G401.6 (cell line): Measurements from ENCODE around the gene SYNE3.
"Not testable (repeated sequence)": the region's sequence is repeated elsewhere in the genome, so short reads cannot be mapped to it uniquely, and the experiment has no call there.

Experiments used
- FAIRE-seq: peaks from 2 replicates; lab custom pipeline; 2012; peaks lifted over from hg19 to GRCh38; lab: Jason Lieb, UNC

SYNE3 gene

GRCh38 chr14:95523051-95523814 lies 6.8 kb upstream of the SYNE3 start:
- FAIRE-seq = no peak

GRCh38 chr14:95522556-95522955 lies 6.1 kb upstream of the SYNE3 start:
- FAIRE-seq = no peak

GRCh38 chr14:95522116-95522515 lies 5.7 kb upstream of the SYNE3 start:
- FAIRE-seq = no peak

- FAIRE-seq = no peak
Measured at GRCh38 chr14:95521001-95521400, 4.6 kb upstream of the SYNE3 start.

- no peak for FAIRE-seq
Measured at GRCh38 chr14:95520346-95520745, 3.9 kb upstream of the SYNE3 start.

GRCh38 chr14:95519699-95520098 lies 3.2 kb upstream of the SYNE3 start:
- FAIRE-seq = no peak

- FAIRE-seq = no peak
Measured at GRCh38 chr14:95518045-95518751, 1.7 kb upstream of the SYNE3 start.

GRCh38 chr14:95515596-95516552 lies 576 bp downstream of the SYNE3 start:
- FAIRE-seq = no peak

- no peak for FAIRE-seq
Measured at GRCh38 chr14:95515080-95515489, 1.4 kb downstream of the SYNE3 start.

- FAIRE-seq = no peak
Measured at GRCh38 chr14:95514131-95515079, 2.0 kb downstream of the SYNE3 start.

GRCh38 chr14:95513291-95513690 lies 3.2 kb downstream of the SYNE3 start:
- no peak for FAIRE-seq

- FAIRE-seq = no peak
Measured at GRCh38 chr14:95511687-95512086, 4.8 kb downstream of the SYNE3 start.

GRCh38 chr14:95510804-95511203 lies 5.6 kb downstream of the SYNE3 start:
- FAIRE-seq = no peak

- FAIRE-seq = not testable (repeated sequence)
Measured at GRCh38 chr14:95510344-95510743, 6.1 kb downstream of the SYNE3 start.

GRCh38 chr14:95509495-95509894 lies 7.0 kb downstream of the SYNE3 start:
- FAIRE-seq = no peak

- FAIRE-seq = no peak
Measured at GRCh38 chr14:95508377-95508776, 8.1 kb downstream of the SYNE3 start.

- no peak for FAIRE-seq
Measured at GRCh38 chr14:95507701-95508103, 8.7 kb downstream of the SYNE3 start.

GRCh38 chr14:95507174-95507573 lies 9.3 kb downstream of the SYNE3 start:
- no peak for FAIRE-seq

GRCh38 chr14:95505030-95505589 lies 11.3 kb downstream of the SYNE3 start:
- no peak for FAIRE-seq

GRCh38 chr14:95504135-95505029 lies 12.1 kb downstream of the SYNE3 start:
- FAIRE-seq = no peak
